Aorta (tissue), 5 donors: ENCODE results near the gene ATG101. TPM values are rescaled to one million over a fixed set of nuclear protein-coding genes. Genes with fewer than 3 reads are reported as not detected.

ENCODE experiments used
- ATAC-seq: fragments of 200-7000 bp; cut with Tn5 transposase; one replicate; pipeline ENCODE4 v1.9.1; 2022; ENCODE audit warnings: moderate library complexity; ENCODE audit not compliant: low FRiP score
- DNase-seq, 2 donors: peaks; one replicate each; pipeline ENCODE4 v3.0.0-alpha.2; 2020
- H3K27ac ChIP-seq, 2 donors: one replicate each; pipeline ENCODE4 v1.5.1; 2013; ENCODE audit warnings: low read length in 2 of 2, mild to moderate bottlenecking in 2 of 2, moderate library complexity in 2 of 2, control low read depth in 1 of 2, inconsistent platforms in 1 of 2, low read depth in 1 of 2
- H3K27me3 ChIP-seq, 2 donors: one replicate each; pipeline ENCODE4 v1.6.1; 2013; ENCODE audit warnings: control low read depth in 1 of 2, low read length in 1 of 2, mild to moderate bottlenecking in 1 of 2, moderate library complexity in 1 of 2; ENCODE audit not compliant: insufficient read depth in 2 of 2, control insufficient read depth in 1 of 2
- H3K36me3 ChIP-seq, 2 donors: one replicate each; pipeline ENCODE4 v1.6.1; 2013; ENCODE audit warnings: control low read depth in 1 of 2, low read length in 1 of 2, mild to moderate bottlenecking in 1 of 2; ENCODE audit not compliant: insufficient read depth in 2 of 2, control insufficient read depth in 1 of 2
- H3K4me1 ChIP-seq, 2 donors: one replicate each; pipeline ENCODE4 v1.6.1; 2013; ENCODE audit warnings: low read length in 2 of 2, control low read depth in 1 of 2, mild to moderate bottlenecking in 1 of 2, moderate library complexity in 1 of 2; ENCODE audit not compliant: insufficient read depth in 2 of 2, control insufficient read depth in 1 of 2
- H3K4me3 ChIP-seq, 2 donors: one replicate each; pipeline ENCODE4 v1.5.1; 2013; ENCODE audit warnings: low read length in 2 of 2, control low read depth in 1 of 2, mild to moderate bottlenecking in 1 of 2
- H3K9me3 ChIP-seq: one replicate; pipeline ENCODE4 v1.6.1; 2013; ENCODE audit warnings: mild to moderate bottlenecking, low read length; ENCODE audit not compliant: control insufficient read depth
- WGBS, 2 donors: extraction: QIAGEN DNeasy Blood & Tissue Kit; methylation state at CpG; one replicate each; pipeline ENCODE4 v1.1.7; 2013; 5-methylcytosine and 5-hydroxymethylcytosine counted together
- intact Hi-C, 2 donors: fragments of 100-400 bp; cut with DNase I; formaldehyde crosslinking; loops; one replicate each; pipeline versions ENCODE4 v1.14.2 to v1.15.0; 2022
- polyA plus RNA-seq, 2 donors: library from polyadenylated mRNA; stranded (reverse); fragments of 200-250 nt; gene quantifications; one replicate each; pipeline ENCODE4 v1.2.3, GENCODE V29; 2013
- total RNA-seq, 2 donors: library from RNA; stranded (reverse); fragmentation: NEBNext Ultra II Directional; extraction: Animal tissue kit (Norgen Biotek cat#: 25700); gene quantifications; one replicate each; pipeline ENCODE4 v1.2.1, GENCODE V29; 2021
- donor health status: healthy with polysubstance abuse.
- donor health status: Bipolar disorder and iron deficiency.
- donor health status: DM: no; HTN: no; CAD: no.
- donor health status: DM: no; HTN: no; CAD: no.
- donor health status: DM: yes; HTN: yes; CAD: no.

ATG101 gene
- total and polyA plus RNA-seq, 4 donors, result 28.2 to 44.0 (median 36.5) TPM

DNA sequence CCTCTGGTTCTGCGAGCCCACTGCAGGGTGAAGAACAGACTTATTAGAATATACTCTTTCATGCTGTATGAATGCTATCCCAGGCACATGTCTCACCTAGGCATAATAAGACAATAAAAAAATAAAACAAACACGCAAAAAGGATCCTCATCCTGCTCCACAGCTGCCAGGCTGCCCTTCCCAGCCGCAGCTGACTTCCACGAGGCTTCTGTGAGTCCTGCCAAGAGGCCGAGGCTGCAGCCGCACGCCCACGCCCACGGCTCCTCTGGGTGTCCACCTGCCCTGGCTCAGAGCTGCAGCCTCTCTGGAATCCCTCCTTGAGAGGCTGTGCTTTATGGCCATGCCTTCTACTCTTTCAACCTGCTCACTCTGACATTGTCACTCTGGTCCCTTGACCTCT is 16.6 kb downstream of the ATG101 start:
- Histone ChIP-seq H3K9me3 (no peaks in the 10 kb centered on the region), H3K4me3 (no peak overlapping the region), H3K4me1 (no peaks in the 10 kb centered on the region), H3K27me3 (no peaks in the 10 kb centered on the region), H3K27ac (no peak overlapping the region), H3K36me3 (no peaks in the 10 kb centered on the region)
- peak in 1 of 2 donors; percentile 59 for DNase-seq
- WGBS, 2 donors, result 64 to 65% methylated on average over 9 of the region's 9 CpGs
- intact Hi-C loops, result loop anchor here in 1 of 2 donors (5.0 kb wide), 1 partner anchor 84 kb away; no protein-coding TSS in a partner anchor
- no peak for ATAC-seq

DNA sequence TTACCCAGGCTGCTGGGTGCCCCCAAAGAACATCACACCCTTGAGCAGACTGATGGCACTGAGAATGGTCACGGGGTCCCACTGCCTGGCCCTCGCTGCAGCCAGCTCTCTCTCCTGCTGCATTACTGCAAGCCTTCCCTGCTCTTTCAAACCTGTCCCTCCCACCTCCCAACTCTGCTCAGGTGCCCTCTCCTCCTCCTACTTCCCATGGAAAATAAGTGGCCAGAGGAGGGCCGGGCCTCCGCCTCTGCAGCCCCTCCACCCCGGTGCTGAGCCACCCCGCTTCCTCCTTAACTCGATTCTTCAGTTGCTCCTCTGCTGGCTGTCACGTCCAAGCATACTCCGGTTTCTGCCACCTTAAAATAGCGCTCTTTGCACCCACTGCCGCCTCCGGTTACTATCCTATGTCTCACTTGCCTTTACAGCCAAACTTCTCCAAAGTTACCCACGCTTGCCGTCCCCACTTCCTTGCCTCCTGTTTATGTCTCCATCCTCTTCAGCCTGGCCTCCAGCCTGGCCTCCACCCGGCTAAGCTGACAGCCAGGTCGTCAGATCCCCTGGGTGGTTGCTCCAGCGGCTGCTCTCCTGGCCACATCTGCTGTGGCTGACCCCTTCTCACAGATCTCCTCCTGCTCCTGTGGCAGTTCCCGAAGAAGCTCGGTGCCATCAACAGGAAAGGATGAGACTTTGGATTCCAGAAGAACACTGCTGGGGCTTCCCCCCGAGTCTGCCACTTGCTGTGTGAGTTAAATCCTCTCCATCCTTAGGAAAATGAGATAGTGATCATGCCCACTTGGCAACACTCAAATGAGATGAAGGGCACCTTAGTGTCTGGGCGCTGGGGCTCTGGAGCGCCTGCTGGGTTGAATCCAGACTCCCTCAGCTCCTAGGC is 17.4 kb downstream of the ATG101 start:
- 74 to 76% methylated on average over 22 of the region's 22 CpGs for WGBS, 2 donors

DNA sequence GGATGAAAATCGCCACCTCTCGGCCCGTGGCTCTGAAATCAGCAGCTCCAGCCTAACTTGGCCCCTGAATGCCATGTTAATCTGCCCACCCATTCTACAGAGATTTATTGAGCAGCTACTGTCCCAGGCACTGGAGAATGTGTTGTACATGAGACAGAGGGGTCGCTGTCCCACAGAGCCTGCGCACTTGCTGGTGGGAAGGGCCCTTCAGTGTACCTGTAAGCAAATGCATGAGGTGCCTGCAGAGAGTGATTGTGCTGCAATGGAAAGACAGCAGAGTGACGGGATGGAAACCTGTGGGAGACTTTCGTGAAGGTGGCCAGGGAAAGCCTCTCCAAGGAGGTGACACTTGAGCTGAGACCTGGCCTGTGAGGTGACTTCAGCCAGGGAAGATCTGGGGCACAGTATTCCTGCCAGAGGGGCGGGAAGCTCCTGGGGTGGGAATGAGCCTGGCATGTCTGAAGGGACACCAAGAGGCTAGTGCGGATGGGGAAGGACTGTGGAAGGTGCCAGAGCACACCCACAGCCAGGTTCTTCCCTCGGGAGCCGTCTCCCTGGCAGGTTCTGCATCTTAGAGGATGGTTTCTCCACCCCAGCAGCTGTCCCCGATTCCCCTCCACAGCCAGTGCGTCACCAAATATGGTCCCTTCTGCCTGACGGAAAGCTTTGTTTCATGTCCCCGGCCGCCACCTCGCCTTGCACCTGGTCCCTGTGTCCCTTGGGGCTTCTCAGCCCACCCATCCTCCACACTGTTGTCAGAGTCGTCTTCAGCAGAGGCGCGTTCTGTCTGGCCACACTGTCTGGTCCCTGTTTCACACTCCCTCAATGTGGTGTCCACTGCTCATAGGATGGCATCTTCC is 18.4 kb downstream of the ATG101 start:
- Histone ChIP-seq H3K4me1 (no peaks in the 10 kb centered on the region), H3K27me3 (no peaks in the 10 kb centered on the region), H3K27ac (no peak overlapping the region), H3K4me3 (no peak overlapping the region), H3K9me3 (no peaks in the 10 kb centered on the region), H3K36me3 (no peaks in the 10 kb centered on the region)
- ATAC-seq, result no peak
- WGBS, 2 donors, result 76 to 78% methylated on average over 20 of the region's 20 CpGs
- intact Hi-C loops, result loop anchor here in 1 of 2 donors (5.0 kb wide), 1 partner anchor 86 kb away; no protein-coding TSS in a partner anchor
- peak in 1 of 2 donors; percentile 69 for DNase-seq

More for the DNA sequence above, 17.4 kb downstream of the ATG101 start:
- Histone ChIP-seq H3K27ac (no peak overlapping the region), H3K27me3 (no peaks in the 10 kb centered on the region), H3K36me3 (no peaks in the 10 kb centered on the region), H3K9me3 (no peaks in the 10 kb centered on the region), H3K4me3 (no peak overlapping the region), H3K4me1 (no peaks in the 10 kb centered on the region)
- intact Hi-C loops, result loop anchor here in 1 of 2 donors (5.0 kb wide), 1 partner anchor 85 kb away; no protein-coding TSS in a partner anchor
- ATAC-seq (no peak), DNase-seq (peak in 1 of 2 donors; percentile 57)

DNA sequence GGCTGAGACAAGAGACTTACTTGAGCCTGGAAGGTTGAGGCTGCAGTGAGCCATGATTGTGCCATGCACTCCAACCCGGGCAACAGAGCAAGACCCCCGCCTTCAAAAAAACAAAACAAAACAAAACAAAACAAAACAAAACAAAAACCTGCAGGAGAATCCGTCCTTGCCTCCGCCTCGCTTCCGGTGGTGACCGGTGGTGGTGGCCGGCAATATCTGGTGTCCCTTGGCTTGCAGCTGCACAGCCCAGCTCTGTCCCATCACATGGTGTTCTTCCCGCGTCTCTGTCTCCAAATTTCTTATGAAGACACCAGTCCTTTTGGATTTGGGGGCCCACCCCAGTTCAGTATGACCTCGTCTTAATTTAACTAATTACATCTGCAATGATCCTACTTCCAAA is 19.7 kb downstream of the ATG101 start:
- Histone ChIP-seq H3K36me3 (no peaks in the 10 kb centered on the region), H3K9me3 (peaks cover under 1% of the 10 kb centered on the region), H3K27me3 (no peaks in the 10 kb centered on the region), H3K4me3 (no peak overlapping the region), H3K27ac (no peak overlapping the region), H3K4me1 (no peaks in the 10 kb centered on the region)
- intact Hi-C loops, result loop anchor here in 1 of 2 donors (5.0 kb wide), 1 partner anchor 87 kb away; no protein-coding TSS in a partner anchor
- DNase-seq (peak in 1 of 2 donors; percentile 51), ATAC-seq (no peak)
- 83 to 85% methylated on average over 11 of the region's 11 CpGs for WGBS, 2 donors

DNA sequence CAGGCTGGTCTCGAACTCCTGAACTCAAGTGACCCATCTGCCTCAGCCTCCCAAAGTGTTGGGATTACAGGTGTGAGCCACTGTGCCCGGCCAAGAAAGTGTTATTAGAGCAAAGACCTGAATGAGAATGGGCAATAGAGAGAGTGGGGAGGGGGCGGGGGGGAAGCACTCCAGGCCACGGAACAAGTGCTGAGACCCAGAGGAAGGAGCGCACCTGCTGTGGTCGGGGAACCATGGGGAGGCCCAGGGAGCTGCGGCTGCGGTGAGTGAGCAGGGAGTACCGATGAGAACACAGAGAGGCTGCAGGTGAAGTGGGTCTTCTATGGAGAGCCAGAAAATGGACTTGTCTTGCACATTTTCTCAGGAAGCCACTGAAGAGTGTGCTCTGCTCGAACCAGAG is 20.5 kb downstream of the ATG101 start:
- WGBS, 2 donors, result 72 to 80% methylated on average over 10 of the region's 10 CpGs
- ATAC-seq (no peak), DNase-seq (peak in 1 of 2 donors; percentile 62)
- Histone ChIP-seq H3K4me1 (no peaks in the 10 kb centered on the region), H3K4me3 (no peak overlapping the region), H3K36me3 (no peaks in the 10 kb centered on the region), H3K9me3 (peaks cover 2% of the 10 kb centered on the region), H3K27me3 (no peaks in the 10 kb centered on the region), H3K27ac (no peak overlapping the region)
- intact Hi-C loops, result no loop called here

DNA sequence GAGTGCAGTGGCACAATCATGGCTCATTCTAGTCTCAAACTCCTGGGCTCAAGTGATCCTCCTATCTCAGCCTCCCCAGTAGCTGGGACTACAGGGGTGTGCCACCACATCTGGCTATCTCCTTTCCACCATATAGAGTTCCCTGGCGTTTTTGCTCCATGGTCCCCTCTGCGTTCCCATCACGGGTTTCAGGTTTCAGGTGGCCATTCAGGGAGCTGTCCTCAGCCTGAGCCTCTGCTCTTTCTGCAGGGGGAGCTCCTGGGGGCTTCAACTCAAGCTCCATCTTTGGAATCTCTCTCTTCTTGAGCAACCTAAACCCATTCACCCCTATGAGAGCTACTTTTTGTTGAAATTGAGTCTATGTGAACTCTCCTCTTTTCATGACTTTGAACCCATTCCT is 21.3 kb downstream of the ATG101 start:
- WGBS, 2 donors, result 10 to 19% methylated on average over 3 of the region's 3 CpGs
- ATAC-seq, result no peak

DNA sequence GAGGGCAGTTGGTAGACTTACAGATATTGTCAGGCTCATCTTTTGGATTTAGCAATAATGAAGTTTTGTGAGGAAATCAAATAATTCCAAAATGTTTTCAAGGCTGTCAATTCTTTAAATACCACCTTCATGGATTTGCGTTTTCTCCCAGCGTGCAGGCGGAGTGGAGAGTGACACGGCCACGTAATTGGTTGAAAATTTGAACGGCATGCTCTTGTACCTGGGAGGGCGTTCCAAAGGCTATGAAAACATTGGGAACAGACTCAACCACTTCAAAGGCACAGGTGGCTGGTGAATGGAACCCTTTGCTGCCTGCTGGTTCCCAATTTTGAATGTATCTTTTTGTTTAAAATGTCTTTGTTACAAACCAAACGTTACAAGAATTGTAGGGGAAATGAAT is 22.1 kb downstream of the ATG101 start:
- Histone ChIP-seq H3K4me3 (no peak overlapping the region), H3K9me3 (peaks cover 2% of the 10 kb centered on the region), H3K27ac (no peak overlapping the region), H3K27me3 (no peaks in the 10 kb centered on the region), H3K36me3 (no peaks in the 10 kb centered on the region), H3K4me1 (no peaks in the 10 kb centered on the region)
- 65 to 66% methylated on average over 8 of the region's 8 CpGs for WGBS, 2 donors
- ATAC-seq, result no peak
- no peak for DNase-seq
- intact Hi-C loops, result no loop called here

More for the DNA sequence above, 21.3 kb downstream of the ATG101 start:
- no peak overlapping the region for H3K27ac ChIP-seq
- intact Hi-C loops, result no loop called here
- H3K27me3 ChIP-seq, result no peaks in the 10 kb centered on the region
- H3K4me1 ChIP-seq, result no peaks in the 10 kb centered on the region
- no peak overlapping the region for H3K4me3 ChIP-seq
- H3K9me3 ChIP-seq, result peaks cover 2% of the 10 kb centered on the region
- no peak for DNase-seq
- no peaks in the 10 kb centered on the region for H3K36me3 ChIP-seq

DNA sequence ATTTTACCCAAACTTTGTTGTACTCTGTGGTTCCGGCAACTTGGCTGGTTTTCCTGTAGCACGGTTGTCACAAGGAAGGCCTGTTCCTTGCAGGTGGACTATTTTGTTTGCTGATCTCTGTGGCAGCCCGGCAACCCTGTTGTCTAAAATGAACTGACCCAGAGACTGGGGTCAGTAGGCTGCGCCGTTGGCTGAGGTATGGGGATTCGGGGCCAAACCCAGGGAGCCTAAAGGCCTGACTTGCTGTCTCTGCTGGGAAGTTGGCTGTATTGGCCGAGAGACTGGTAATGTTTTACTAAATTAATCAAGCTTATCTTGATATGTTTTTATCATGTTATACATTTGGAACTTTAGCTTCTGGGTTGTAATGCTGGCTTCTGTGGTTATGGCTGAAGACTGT is 23.6 kb downstream of the ATG101 start:
- Histone ChIP-seq H3K4me1 (no peaks in the 10 kb centered on the region), H3K27me3 (no peaks in the 10 kb centered on the region), H3K36me3 (no peaks in the 10 kb centered on the region), H3K27ac (no peak overlapping the region), H3K9me3 (peaks cover 2% of the 10 kb centered on the region), H3K4me3 (no peak overlapping the region)
- WGBS, 2 donors, result 64 to 69% methylated on average over 7 of the region's 7 CpGs
- no peak for ATAC-seq
- intact Hi-C loops, result no loop called here
- DNase-seq, result no peak
